SK-N-SH (cell line): ENCODE measurements around the gene BCL7B. TPM values are rescaled to one million over a fixed set of nuclear protein-coding genes. Genes with fewer than 3 reads are reported as not detected.

Experiments used
- CTCF ChIA-PET: fragments of 300-600, 350-600 bp; formaldehyde crosslinking; extraction: SDS; loops from one replicate; lab custom pipeline; 2021; lab: Yijun Ruan, JAX
- POLR2A ChIA-PET: fragments of 350-600 bp; sonication (Branson Sonifier 250); formaldehyde crosslinking; extraction: SDS; loops from one replicate; lab custom pipeline; 2020; ENCODE audit warnings: antibody characterized with exemption, inconsistent platforms; lab: Yijun Ruan, JAX
- DNase-seq: peaks from one replicate; pipeline ENCODE4 v3.0.0; 2012
- H2AFZ ChIP-seq: fragments of 200-600 bp; sonication (generic); 2 replicates; pipeline ENCODE4 v1.8.1; 2016; ENCODE audit warnings: antibody characterized with exemption, mild to moderate bottlenecking, low read depth
- H3F3A ChIP-seq: fragments of 200-600 bp; sonication (generic); replicated peaks from 2 replicates; pipeline ENCODE3; 2016; ENCODE audit warnings: antibody characterized with exemption, mild to moderate bottlenecking; ENCODE audit not compliant: insufficient read depth
- H3K27ac ChIP-seq, 2 experiments: fragments of 200-500 bp in 1 of 2; fragments of 200-600 bp in 1 of 2; sonication (Bioruptor generic) in 1 of 2; sonication (generic), shearing (Covaris generic) in 1 of 2; 2 replicates each; pipeline versions ENCODE4 v1.5.1 to v1.6.1; 2014 to 2016; ENCODE audit warnings: low read depth in 2 of 2, inconsistent platforms in 1 of 2, low read length in 1 of 2, mild to moderate bottlenecking in 1 of 2, mixed read lengths in 1 of 2
- H3K27me3 ChIP-seq: fragments of 200-600 bp; sonication (generic), shearing (Covaris generic); 2 replicates; pipeline ENCODE4 v1.6.1; 2016; ENCODE audit warnings: mixed run types; ENCODE audit not compliant: insufficient read depth
- H3K36me3 ChIP-seq, 2 experiments: fragments of 200-500 bp in 1 of 2; fragments of 200-600 bp in 1 of 2; sonication (Bioruptor generic) in 1 of 2; sonication (generic) in 1 of 2; replicated peaks in 1 of 2; 2 replicates each; pipeline versions ENCODE3 to v1.5.1; 2014 to 2016; ENCODE audit warnings: low read length in 1 of 2, mild to moderate bottlenecking in 1 of 2; ENCODE audit not compliant: insufficient read depth in 2 of 2, control insufficient read depth in 1 of 2
- H3K4me1 ChIP-seq, 2 experiments: fragments of 200-500 bp in 1 of 2; fragments of 200-600 bp in 1 of 2; sonication (Bioruptor generic) in 1 of 2; sonication (generic), shearing (Covaris generic) in 1 of 2; 2 replicates each; pipeline versions ENCODE4 v1.5.1 to v1.6.1; 2014 to 2016; ENCODE audit warnings: low read depth in 1 of 2, low read length in 1 of 2, mixed run types in 1 of 2; ENCODE audit not compliant: insufficient read depth in 2 of 2, control insufficient read depth in 1 of 2
- H3K4me2 ChIP-seq: fragments of 200-600 bp; sonication (generic), shearing (Covaris generic); 2 replicates; pipeline ENCODE4 v1.6.1; 2017; ENCODE audit warnings: mixed run types
- H3K4me3 ChIP-seq, 2 experiments: fragments of 200-500 bp in 1 of 2; fragments of 200-600 bp in 1 of 2; sonication (Bioruptor generic) in 1 of 2; sonication (generic), shearing (Covaris generic) in 1 of 2; 2 replicates each; pipeline versions ENCODE4 v1.5.1 to v1.8.1; 2014 to 2016; ENCODE audit warnings: low read depth in 2 of 2, inconsistent platforms in 1 of 2, low read length in 1 of 2, mild to moderate bottlenecking in 1 of 2, mixed read lengths in 1 of 2, moderate library complexity in 1 of 2
- H3K79me2 ChIP-seq: fragments of 200-600 bp; sonication (generic); 2 replicates; pipeline ENCODE4 v1.8.1; 2017; ENCODE audit warnings: mild to moderate bottlenecking; ENCODE audit not compliant: insufficient read depth
- H3K9ac ChIP-seq: fragments of 200-600 bp; sonication (generic); 2 replicates; pipeline ENCODE4 v1.6.1; 2017; ENCODE audit warnings: mixed run types
- H3K9me2 ChIP-seq: fragments of 200-600 bp; sonication (generic); 2 replicates; pipeline ENCODE4 v1.6.1; 2017; ENCODE audit warnings: mixed run types
- H3K9me3 ChIP-seq: fragments of 200-600 bp; sonication (generic); 2 replicates; pipeline ENCODE4 v1.6.1; 2017; ENCODE audit warnings: mixed run types, mild to moderate bottlenecking, moderate library complexity
- H4K20me1 ChIP-seq: fragments of 200-600 bp; sonication (generic); 2 replicates; pipeline ENCODE4 v1.6.1; 2017; ENCODE audit warnings: mild to moderate bottlenecking, mixed run types; ENCODE audit not compliant: insufficient read depth
- CHD2 ChIP-seq: fragments of 150-350 bp; IDR thresholded peaks from 2 replicates; pipeline ENCODE4 v1.6.1; 2018; ENCODE audit warnings: low read length; ENCODE audit not compliant: partially characterized antibody
- CTCF ChIP-seq: fragments of 200-600 bp; sonication (generic); IDR thresholded peaks from 2 replicates; pipeline ENCODE4 v1.6.1; 2017; ENCODE audit warnings: antibody characterized with exemption, mild to moderate bottlenecking, moderate library complexity
- GATA2 ChIP-seq: sonication (generic); formaldehyde crosslinking; IDR thresholded peaks from 2 replicates; pipeline ENCODE4 v1.5.0; 2020; ENCODE audit warnings: mild to moderate bottlenecking, missing genetic modification reagents
- MAX ChIP-seq: IDR thresholded peaks from 2 replicates; pipeline ENCODE4 v1.4.0; 2012; ENCODE audit warnings: low read depth
- RAD21 ChIP-seq: IDR thresholded peaks from 2 replicates; pipeline ENCODE4 v1.6.1; 2012; ENCODE audit warnings: mild to moderate bottlenecking, low read length
- RCOR1 ChIP-seq: fragments of 150-350 bp; IDR thresholded peaks from 2 replicates; pipeline ENCODE4 v1.6.1; 2017; ENCODE audit warnings: antibody characterized with exemption, low read length
- REST ChIP-seq: IDR thresholded peaks from 2 replicates; pipeline ENCODE4 v1.6.1; 2012; ENCODE audit warnings: mild to moderate bottlenecking, low read depth, low read length, moderate library complexity
- RFX5 ChIP-seq: IDR thresholded peaks from 2 replicates; pipeline ENCODE4 v1.6.1; 2012; ENCODE audit warnings: mild to moderate bottlenecking, improper control_type of control experiment, low read length
- TAF1 ChIP-seq: IDR thresholded peaks from 2 replicates; pipeline ENCODE4 v1.6.1; 2012; ENCODE audit warnings: low read depth, mild to moderate bottlenecking, low read length, moderate library complexity, borderline replicate concordance
- USF2 ChIP-seq: fragments of 150-350 bp; IDR thresholded peaks from 2 replicates; pipeline ENCODE4 v1.6.1; 2017; ENCODE audit warnings: antibody characterized with exemption, low read length, low read depth, borderline replicate concordance
- WGBS: methylation state at CpG from one replicate; pipeline ENCODE4 v1.1.6; 2017; ENCODE audit warnings: low lambda C conversion rate; 5-methylcytosine and 5-hydroxymethylcytosine counted together
- polyA plus RNA-seq, 3 experiments: library from polyadenylated mRNA; depleted of rRNA; stranded (reverse); fragments of >200 nt; gene quantifications; 2 replicates each; pipeline ENCODE4 v1.2.3, GENCODE V29; 2012

Gene BCL7B
- polyA plus RNA-seq, 1 of the 3 experiments (the other 2 are of a cell fraction) = 114 TPM

DNA sequence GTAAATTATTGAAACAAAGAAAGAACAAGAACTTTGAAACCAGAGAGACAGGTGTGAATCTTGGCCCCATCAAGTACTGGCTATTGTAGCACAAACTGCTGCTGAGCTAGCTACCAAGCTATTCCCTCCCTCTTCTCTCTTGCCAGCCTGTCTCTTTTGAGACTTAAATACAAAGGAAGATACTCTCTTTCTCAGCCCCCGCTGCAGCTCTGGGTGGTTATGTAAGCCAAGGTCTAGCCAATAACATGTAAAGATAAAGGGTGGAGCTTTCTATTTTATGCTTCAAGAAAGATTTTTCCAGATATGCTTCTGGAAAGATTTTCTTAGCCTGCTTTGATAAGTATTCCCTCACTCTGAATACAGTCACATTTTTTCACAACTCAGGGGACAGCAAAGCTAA is 52.6 kb downstream of the BCL7B start:
- WGBS = 100% methylated on average over 1 of the region's 1 CpG
- CTCF ChIA-PET = interaction anchor here (0.7 to 2.4 kb wide), 7 partner anchors 11 to 120 kb away, joined by 3 to 11 read pairs (median 4); no protein-coding TSS in a partner anchor

More for the DNA sequence above, 52.6 kb downstream of the BCL7B start:
- Histone ChIP-seq H2AFZ (no peak overlapping the region), H3K27ac (no peak overlapping the region), H3K9me2 (no peaks in the 10 kb centered on the region), H4K20me1 (peaks cover 64% of the 10 kb centered on the region), H3K4me2 (no peak overlapping the region), H3K4me1 (no peaks in the 10 kb centered on the region), H3K4me3 (no peak overlapping the region), H3K9ac (no peak overlapping the region), H3F3A (peaks cover 9% of the 10 kb centered on the region), H3K27me3 (no peaks in the 10 kb centered on the region), H3K36me3 (peaks cover 54 to 91% of the 10 kb centered on the region in 2 experiments), H3K9me3 (no peaks in the 10 kb centered on the region), H3K79me2 (peaks cover 99% of the 10 kb centered on the region)
- no peak for DNase-seq
- TF ChIP-seq RAD21 = no peak
- no peak for TF ChIP-seq RCOR1
- no peak for TF ChIP-seq TAF1
- TF ChIP-seq CHD2 = no peak
- no peak for TF ChIP-seq GATA2 (CRISPR knock-in tag)
- no peak for TF ChIP-seq CTCF
- no peak for TF ChIP-seq USF2
- no peak for TF ChIP-seq RFX5
- TF ChIP-seq MAX = no peak
- no peak for TF ChIP-seq REST
- POLR2A ChIA-PET = interaction anchor here (0.6 to 0.7 kb wide), 2 partner anchors 17 to 920 kb away, joined by 4 to 5 read pairs; partner anchors contain the start of gene BAZ1B
